GM18517 (cell line): ENCODE data around the gene CTDSPL.

ENCODE experiments used
- ATAC-seq: cut with Tn5 transposase; IDR thresholded peaks from one replicate; pipeline ENCODE4 v1.9.1; 2021; ENCODE audit warnings: mild to moderate bottlenecking, moderate library complexity; ENCODE audit not compliant: unreplicated experiment

Gene CTDSPL

GRCh38 chr3:37890522-37890921, 28.8 kb downstream of the CTDSPL start:
- ATAC-seq: no peak

- ATAC-seq: peak; percentile 84
Measured at GRCh38 chr3:37891227-37891626, 29.5 kb downstream of the CTDSPL start.

DNA sequence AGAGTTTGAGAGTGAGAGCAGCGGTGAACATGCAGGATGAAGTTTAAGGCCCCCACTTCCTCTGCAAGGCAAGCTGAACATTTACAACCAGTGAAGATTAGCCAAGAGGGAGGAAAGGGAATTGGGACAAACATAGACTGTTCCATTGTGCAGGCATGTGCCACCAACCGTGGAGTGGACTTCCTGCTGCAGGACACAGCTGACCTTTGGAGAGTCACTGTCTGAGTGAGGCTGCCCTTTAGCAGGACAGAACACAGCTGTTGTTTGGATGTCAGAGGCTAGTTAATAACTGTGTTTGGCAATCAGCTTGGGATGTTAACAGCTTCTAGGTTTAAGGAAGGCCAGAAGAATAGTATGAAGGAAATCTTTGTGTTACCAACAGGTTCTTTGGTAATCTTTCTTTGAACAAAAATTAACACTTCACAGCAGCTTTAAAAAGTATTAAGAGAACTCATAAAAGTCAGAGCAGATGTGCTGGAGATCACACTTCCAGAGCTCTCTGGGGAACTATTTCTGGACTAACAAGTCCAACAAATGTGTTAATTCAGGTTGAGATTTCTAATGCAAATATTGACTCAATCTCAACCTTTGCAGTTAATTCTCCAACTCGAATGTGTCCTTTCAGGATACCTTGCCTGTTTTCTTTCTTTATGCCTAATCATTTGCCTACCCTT, 31.4 kb downstream of the CTDSPL start:
- no peak for ATAC-seq

GRCh38 chr3:37896827-37897226, 35.1 kb downstream of the CTDSPL start:
- no peak for ATAC-seq

DNA sequence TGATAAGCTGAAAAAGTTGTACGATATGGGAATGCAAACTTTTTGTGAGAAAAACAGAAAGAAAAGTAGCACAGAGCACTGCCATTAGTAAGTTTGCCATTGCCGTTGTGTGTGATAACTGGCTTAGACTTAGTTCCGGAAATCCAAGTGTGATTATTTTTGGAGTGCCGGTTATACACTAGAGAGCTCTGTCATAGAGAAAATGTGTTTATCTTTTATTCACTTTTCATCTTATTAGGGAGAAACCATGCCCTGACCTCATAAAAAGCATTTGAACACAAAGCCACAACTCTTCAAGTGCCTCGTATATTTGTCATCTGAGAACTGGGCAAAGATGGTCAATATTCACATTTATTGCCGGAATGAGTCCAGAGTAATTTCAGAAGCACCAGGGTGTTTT, 36.1 kb downstream of the CTDSPL start:
- ATAC-seq: no peak

- ATAC-seq: no peak
Measured at GRCh38 chr3:37898424-37898823, 36.7 kb downstream of the CTDSPL start.

GRCh38 chr3:37899101-37899707, 37.5 kb downstream of the CTDSPL start:
- no peak for ATAC-seq

DNA sequence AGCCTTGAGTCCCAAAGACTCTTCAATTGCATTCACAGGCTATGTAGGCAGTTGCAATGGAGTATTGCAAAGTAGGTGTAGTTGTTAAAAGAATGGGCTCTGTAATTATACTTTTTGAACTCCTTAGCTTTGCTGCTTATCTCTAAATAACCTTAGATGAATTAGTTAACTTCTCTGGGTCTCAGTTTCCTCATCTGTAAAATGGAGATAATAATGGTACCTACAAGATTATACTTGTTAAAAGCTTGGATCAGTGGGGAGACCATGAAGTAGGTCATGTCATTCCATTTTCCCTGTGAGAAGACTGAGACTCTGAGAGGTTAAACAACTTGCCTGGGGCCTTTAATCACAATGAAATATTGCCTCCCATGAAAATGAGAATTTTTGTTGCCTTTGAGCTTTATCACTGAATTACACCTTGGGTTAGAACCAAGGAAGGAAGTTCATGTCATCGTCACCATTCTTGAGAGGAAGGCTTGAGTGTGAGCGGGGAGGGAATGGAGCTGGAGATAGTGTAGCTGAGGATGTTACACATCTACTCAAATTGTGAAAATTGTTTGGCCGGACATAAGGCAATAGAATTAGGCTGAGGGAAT, 38.1 kb downstream of the CTDSPL start:
- ATAC-seq: no peak

DNA sequence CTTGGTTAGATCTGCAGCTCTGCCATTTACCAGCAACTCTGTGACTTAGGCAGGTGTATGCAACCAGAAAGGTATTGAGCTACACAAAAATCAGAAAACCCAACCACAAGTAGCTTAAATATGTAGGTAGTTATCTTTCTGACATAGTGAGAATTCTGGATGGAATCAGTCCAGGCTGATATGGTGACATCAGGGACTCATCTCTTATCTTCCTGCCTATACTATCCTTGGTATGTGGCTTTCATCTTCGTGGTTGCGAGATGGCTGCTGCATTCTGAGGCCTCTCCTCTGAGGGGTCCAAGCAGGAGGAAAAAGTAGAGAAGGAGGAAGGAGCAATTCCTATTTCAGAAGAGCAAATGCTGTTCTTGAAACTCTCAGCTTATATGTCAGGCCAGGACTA, 40.0 kb downstream of the CTDSPL start:
- ATAC-seq: no peak

GRCh38 chr3:37902674-37903073, 41.0 kb downstream of the CTDSPL start:
- no peak for ATAC-seq

DNA sequence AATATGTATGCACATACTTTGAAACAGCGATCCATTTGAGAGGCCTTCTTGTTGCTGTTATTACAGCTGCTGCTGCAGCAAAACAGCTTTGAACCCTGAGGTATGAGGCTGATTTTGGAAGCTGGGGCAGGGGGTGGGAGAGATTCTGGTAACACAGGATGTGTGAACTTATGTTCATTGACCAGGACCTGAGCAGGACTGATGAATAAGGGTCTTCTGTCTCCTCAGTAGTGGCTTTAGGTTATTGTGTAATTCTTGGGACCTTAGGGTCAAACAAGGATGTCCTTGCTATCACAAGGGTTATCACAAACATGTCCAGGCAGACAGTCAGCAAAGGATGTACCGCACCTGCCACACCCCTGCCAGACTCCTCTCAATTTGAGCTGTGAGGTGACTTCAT, 41.6 kb downstream of the CTDSPL start:
- ATAC-seq: no peak

- ATAC-seq: no peak
Measured at GRCh38 chr3:37903734-37904133, 42.1 kb downstream of the CTDSPL start.

- ATAC-seq: no peak
Measured at GRCh38 chr3:37904601-37905000, 42.9 kb downstream of the CTDSPL start.

- ATAC-seq: no peak
Measured at GRCh38 chr3:37905346-37905745, 43.7 kb downstream of the CTDSPL start.

- no peak for ATAC-seq
Measured at GRCh38 chr3:37905987-37906674, 44.5 kb downstream of the CTDSPL start.

GRCh38 chr3:37906734-37907282, 45.1 kb downstream of the CTDSPL start:
- ATAC-seq: peak; percentile 35

DNA sequence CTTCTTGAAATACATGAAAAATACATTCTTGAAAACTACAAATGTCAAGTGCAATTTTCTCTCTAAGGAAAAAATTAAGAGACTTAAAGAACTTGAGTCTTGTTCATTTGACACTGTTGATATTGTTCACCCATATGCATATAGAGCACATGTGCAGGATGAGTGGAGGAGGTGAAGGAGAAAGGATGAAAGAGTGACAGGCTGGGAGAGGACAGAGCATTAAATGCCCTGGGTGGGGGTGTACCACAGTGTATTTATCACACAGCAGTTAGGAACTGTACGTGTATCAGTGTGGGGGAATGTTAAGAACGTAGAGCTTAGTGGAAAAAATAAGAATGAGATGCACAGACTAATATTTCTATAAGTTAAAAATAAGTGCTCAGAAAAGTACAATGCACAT, 45.7 kb downstream of the CTDSPL start:
- no peak for ATAC-seq

GRCh38 chr3:37907906-37908305, 46.2 kb downstream of the CTDSPL start:
- peak; percentile 97 for ATAC-seq

- no peak for ATAC-seq
Measured at GRCh38 chr3:37909067-37909911, 47.6 kb downstream of the CTDSPL start.

DNA sequence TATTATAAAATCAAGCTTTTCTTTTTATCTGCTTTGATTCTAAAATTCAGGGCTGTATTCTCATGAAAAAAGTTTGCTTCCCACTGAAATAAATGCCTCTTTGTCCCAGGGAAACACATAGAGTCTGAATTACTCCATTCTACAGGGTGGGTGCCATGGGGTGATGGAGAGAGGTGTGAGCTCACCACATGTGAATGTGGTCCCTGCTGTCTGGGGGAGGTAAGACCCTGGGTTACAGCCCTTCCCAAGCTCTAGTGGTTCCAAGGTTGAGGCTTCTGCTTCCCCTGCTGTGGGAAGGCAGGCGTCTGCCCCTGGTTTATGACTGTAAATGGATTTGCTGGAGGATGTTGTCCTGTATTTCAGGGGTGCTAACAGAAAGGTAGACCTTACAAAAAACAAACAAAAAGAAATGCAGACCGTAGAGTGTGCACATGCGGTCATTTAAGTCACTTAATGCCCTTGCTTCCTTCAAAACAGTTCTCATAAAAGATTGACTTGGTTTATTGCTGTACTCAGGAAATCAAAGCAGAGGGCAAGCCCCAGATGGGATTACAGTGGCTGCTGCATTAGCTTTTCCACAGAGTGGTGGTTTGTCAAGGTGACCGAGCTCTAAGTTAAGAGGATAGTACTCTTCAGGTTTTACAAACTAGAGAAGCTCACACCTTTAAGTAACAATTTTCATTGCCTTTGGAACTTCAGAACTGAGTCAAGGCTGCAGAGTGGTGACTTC, 49.2 kb downstream of the CTDSPL start:
- ATAC-seq: no peak
